Activated naive CD8-positive, alpha-beta T cell treated with anti-CD3 and anti-CD28 coated beads for 36 hours (primary cell): Measurements from ENCODE around the gene HMMR. TPM values are rescaled to one million over a fixed set of nuclear protein-coding genes. Genes with fewer than 3 reads are reported as not detected.
"Not testable (repeated sequence)": the region's sequence is repeated elsewhere in the genome, so short reads cannot be mapped to it uniquely, and the experiment has no call there.

ENCODE experiments used
- DNase-seq: peaks from one replicate; pipeline ENCODE4 v3.0.0; 2021
- H3K27ac Mint-ChIP-seq: one replicate; pipeline ENCODE4 v1.8.0; 2022; ENCODE audit warnings: mild to moderate bottlenecking, moderate library complexity, mixed read lengths
- H3K27me3 Mint-ChIP-seq: one replicate; pipeline ENCODE4 v1.8.0; 2022; ENCODE audit warnings: mild to moderate bottlenecking, mixed read lengths
- H3K36me3 Mint-ChIP-seq: one replicate; pipeline ENCODE4 v1.8.0; 2021; ENCODE audit warnings: mild to moderate bottlenecking, mixed read lengths
- H3K4me1 Mint-ChIP-seq: one replicate; pipeline ENCODE4 v1.8.0; 2021; ENCODE audit warnings: mixed read lengths
- H3K4me3 Mint-ChIP-seq: one replicate; pipeline ENCODE4 v1.8.0; 2022; ENCODE audit warnings: mild to moderate bottlenecking, moderate library complexity, mixed read lengths
- H3K9me3 Mint-ChIP-seq: one replicate; pipeline ENCODE4 v1.8.0; 2022; ENCODE audit warnings: mixed read lengths
- total RNA-seq, 2 experiments: library from RNA; stranded (reverse); gene quantifications; one replicate each; pipeline ENCODE4 v1.2.3, GENCODE V29; 2021

Gene HMMR, protein sequence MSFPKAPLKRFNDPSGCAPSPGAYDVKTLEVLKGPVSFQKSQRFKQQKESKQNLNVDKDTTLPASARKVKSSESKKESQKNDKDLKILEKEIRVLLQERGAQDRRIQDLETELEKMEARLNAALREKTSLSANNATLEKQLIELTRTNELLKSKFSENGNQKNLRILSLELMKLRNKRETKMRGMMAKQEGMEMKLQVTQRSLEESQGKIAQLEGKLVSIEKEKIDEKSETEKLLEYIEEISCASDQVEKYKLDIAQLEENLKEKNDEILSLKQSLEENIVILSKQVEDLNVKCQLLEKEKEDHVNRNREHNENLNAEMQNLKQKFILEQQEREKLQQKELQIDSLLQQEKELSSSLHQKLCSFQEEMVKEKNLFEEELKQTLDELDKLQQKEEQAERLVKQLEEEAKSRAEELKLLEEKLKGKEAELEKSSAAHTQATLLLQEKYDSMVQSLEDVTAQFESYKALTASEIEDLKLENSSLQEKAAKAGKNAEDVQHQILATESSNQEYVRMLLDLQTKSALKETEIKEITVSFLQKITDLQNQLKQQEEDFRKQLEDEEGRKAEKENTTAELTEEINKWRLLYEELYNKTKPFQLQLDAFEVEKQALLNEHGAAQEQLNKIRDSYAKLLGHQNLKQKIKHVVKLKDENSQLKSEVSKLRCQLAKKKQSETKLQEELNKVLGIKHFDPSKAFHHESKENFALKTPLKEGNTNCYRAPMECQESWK
- total RNA-seq: 10 to 100 TPM; 85.0 to 88.6 TPM

DNA sequence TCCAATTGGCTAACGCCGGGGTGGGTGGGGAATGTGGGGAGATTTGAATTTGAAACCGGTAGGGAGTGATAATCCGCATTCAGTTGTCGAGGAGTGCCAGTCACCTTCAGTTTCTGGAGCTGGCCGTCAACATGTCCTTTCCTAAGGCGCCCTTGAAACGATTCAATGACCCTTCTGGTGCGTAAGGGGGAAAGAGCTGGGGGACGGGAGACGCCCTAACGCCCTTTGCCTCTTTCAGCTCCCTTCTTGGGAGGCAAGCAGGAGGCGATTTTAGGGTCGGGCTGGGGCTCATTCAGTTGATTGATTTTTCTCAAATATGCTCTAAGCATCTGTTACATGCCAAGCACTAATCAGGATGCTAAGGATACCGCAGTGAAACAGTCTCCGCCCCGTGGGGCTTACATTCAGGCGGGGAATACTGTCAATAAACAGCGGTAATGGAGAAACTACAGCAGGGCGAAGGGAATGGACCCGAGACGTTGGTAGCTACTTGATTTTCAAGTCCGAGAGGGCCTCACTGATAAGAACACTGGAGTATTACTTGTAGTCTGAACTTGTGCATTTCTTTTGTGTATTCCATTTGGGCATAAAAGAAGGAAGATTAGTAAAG lies at the start of gene HMMR:
HMMR (plus strand) TSS at position 71 of the 610 bp plus-strand sequence; CDS start at position 132, 61 bp downstream.
- peaks cover 18% of the 10 kb centered on the region for H3K4me1 Mint-ChIP-seq
- H3K9me3 Mint-ChIP-seq: no peaks in the 10 kb centered on the region
- peak; percentile 11 for DNase-seq
- peaks cover 4% of the 10 kb centered on the region for H3K27me3 Mint-ChIP-seq
- H3K4me3 Mint-ChIP-seq: peak within 1 kb of the TSS; percentile 96
- H3K36me3 Mint-ChIP-seq: peaks cover 32% of the 10 kb centered on the region
- peak within 1 kb of the TSS; percentile 99 for H3K27ac Mint-ChIP-seq

DNA sequence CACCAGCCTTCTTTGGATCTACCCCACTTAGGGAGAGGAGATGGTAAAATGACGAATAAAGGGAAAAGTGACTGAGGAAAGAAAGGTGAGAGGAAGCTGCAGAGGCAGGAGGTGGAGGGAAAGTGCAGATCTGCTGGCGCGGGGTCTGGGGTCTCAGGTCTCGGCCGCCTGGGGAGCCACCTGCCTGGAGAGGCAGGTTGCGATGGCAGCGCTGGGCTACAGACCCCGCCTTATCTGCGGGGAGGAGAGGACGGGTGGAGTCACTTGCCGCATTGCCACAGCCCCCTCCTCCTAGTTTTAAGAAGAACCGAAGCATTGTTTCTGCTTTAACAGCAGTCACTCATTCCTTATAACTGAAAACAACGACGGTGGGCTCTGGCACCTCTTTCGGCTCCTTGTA lies 44.8 kb upstream of the HMMR start:
- peaks cover 31% of the 10 kb centered on the region for H3K27me3 Mint-ChIP-seq
- not testable (repeated sequence) for H3K4me1 Mint-ChIP-seq, H3K9me3 Mint-ChIP-seq, DNase-seq, H3K36me3 Mint-ChIP-seq, H3K27ac Mint-ChIP-seq, H3K4me3 Mint-ChIP-seq

DNA sequence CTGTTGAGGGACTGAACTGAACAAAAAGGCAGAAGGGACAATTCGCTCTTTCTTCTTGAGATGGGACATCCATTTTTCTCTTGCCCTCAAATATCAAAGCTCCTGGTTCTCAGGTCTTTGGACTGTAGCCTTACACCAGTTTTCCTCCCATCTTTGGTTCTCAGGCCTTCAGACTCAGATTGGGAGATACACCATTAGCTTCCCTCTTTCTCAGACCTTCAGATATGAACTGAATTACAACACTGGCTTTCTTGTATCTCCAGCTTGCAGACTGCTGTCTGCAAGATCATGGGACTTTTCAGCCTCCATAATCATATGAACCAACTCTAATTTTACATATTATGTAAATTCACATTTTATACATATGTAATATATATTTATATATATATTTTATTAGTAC lies 35.6 kb upstream of the HMMR start:
- no peak for DNase-seq
- Mint-ChIP-seq H3K9me3 (no peaks in the 10 kb centered on the region), H3K4me3 (no peak overlapping the region), H3K27me3 (peaks cover 8% of the 10 kb centered on the region), H3K36me3 (no peaks in the 10 kb centered on the region), H3K4me1 (peaks cover 6% of the 10 kb centered on the region), H3K27ac (no peak overlapping the region)

DNA sequence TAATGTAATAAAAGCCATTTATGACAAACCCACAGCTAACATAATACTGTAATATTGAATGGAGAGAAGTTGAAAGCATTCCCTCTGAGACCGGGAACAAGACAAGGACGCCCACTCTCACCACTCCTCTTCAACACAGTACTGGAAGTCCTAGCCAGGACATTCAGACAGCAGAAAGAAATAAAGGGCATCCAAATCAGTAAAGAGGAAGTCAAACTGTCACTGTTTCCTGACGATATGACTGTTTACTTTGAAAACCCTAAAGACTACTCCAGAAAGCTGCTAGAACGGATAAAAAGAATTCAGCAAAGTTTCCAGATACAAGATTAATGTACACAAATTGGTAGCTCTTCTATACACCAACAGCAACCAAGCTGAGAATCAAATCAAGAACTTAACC lies 34.3 kb upstream of the HMMR start:
- H3K36me3 Mint-ChIP-seq, H3K9me3 Mint-ChIP-seq, H3K27me3 Mint-ChIP-seq, H3K27ac Mint-ChIP-seq, DNase-seq, H3K4me1 Mint-ChIP-seq, H3K4me3 Mint-ChIP-seq: not testable (repeated sequence)

DNA sequence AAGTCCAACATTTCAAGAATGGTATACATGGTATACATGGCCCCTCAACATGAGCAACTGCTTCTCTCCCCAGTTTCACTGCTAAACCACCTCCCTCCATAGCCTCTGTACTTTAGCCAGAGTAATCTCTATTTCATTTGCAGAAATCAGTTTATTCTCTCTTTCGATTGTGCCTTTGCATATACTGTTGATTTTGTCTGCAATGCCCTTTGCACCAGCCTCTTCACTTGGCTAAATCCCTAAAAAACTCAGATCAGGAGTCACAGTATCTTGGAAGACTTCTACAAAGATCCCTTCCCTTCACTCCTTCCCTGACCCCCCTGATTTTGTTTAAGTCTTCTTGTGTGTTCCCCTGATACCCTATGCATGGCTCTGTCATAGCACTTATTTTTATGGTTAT lies 27.9 kb upstream of the HMMR start:
- Mint-ChIP-seq H3K27ac (no peak overlapping the region), H3K4me1 (peaks cover 18% of the 10 kb centered on the region), H3K4me3 (no peak overlapping the region), H3K9me3 (no peaks in the 10 kb centered on the region), H3K27me3 (no peaks in the 10 kb centered on the region), H3K36me3 (no peaks in the 10 kb centered on the region)
- DNase-seq: no peak

DNA sequence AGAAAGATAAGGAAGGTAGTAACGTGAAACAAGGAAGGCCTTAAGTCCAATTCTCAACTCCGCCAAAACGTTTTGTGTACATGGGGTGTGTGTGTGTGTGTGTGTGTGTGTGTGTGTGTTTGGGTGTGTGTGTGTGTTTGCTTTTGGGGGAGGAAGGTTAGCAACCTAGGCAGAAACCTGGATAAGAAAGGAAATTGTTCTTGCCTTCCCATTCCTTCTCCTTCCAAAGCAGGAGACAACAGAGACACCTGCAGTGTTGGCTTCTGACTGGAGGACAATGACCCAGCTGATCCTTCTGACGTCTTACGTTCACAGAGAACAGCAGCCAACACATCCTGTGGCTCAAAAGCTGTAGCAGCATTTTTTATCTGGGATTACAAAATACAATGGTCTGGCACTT lies 27.2 kb upstream of the HMMR start:
- Mint-ChIP-seq H3K36me3 (no peaks in the 10 kb centered on the region), H3K27ac (no peak overlapping the region), H3K27me3 (no peaks in the 10 kb centered on the region), H3K4me1 (peaks cover 21% of the 10 kb centered on the region), H3K4me3 (no peak overlapping the region), H3K9me3 (no peaks in the 10 kb centered on the region)
- no peak for DNase-seq

DNA sequence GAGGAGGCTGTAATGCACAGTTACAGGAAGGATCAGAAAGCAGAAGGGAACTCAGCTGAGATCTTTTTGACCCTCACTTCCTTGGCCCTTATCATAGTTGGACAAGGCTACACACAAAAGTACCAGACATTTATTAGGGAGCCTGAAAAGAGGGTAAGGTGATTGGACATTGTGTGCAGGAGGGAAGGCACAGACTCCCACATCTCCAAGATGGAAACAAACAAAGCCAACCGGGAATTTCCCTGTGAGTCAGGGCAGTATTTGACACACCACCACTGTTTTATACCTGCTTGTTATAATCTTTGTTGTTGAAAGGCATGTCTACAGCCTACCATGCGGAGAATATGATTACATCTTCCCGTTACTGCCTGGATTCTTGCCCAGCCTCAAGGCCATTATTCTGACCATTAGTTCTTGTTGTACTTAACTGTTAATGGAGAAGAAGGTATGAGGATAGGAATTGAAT lies 26.0 kb upstream of the HMMR start:
- H3K4me3 Mint-ChIP-seq: no peak overlapping the region
- peaks cover 8% of the 10 kb centered on the region for H3K36me3 Mint-ChIP-seq
- no peaks in the 10 kb centered on the region for H3K9me3 Mint-ChIP-seq
- H3K27ac Mint-ChIP-seq: no peak overlapping the region
- H3K27me3 Mint-ChIP-seq: no peaks in the 10 kb centered on the region
- DNase-seq: no peak
- peaks cover 31% of the 10 kb centered on the region for H3K4me1 Mint-ChIP-seq

DNA sequence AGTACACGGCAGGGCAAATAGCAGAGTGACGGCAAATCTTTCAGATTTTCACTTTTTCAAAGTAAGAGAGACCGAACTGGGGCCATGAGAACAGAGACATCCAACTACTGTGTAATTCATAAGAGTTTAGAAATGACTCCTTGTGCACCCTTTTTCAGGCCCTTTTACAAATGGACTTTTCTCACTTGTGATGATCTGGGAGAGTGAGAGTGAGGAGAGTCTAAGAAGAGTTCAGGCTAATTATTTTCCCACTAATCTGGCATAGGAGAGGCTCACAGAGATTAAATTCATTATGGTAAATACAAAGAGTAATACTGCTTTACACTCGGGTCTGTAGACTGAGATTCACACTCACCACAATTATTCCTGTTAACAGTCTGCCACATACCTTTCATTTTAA lies 23.9 kb upstream of the HMMR start:
- DNase-seq: no peak
- no peaks in the 10 kb centered on the region for H3K9me3 Mint-ChIP-seq
- H3K27ac Mint-ChIP-seq: peak overlapping the region; percentile 85
- no peaks in the 10 kb centered on the region for H3K27me3 Mint-ChIP-seq
- peaks cover 46% of the 10 kb centered on the region for H3K4me1 Mint-ChIP-seq
- H3K4me3 Mint-ChIP-seq: peak overlapping the region; percentile 87
- peaks cover 17% of the 10 kb centered on the region for H3K36me3 Mint-ChIP-seq

DNA sequence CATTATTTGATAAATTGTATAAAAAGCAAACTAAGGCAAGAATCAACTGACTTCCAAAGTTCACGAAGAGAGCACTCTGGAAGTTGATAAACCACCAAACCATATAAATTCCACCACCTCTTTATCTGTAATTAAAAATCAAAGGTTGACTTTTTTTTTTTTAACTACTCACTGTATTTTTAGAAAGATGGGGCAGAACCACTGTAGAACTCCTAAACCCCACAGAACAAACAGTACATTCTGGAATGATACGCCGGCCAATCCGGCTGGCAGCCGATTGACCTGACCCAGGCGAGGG lies 23.5 kb upstream of the HMMR start:
- peaks cover 46% of the 10 kb centered on the region for H3K4me1 Mint-ChIP-seq
- H3K36me3 Mint-ChIP-seq: peaks cover 18% of the 10 kb centered on the region

DNA sequence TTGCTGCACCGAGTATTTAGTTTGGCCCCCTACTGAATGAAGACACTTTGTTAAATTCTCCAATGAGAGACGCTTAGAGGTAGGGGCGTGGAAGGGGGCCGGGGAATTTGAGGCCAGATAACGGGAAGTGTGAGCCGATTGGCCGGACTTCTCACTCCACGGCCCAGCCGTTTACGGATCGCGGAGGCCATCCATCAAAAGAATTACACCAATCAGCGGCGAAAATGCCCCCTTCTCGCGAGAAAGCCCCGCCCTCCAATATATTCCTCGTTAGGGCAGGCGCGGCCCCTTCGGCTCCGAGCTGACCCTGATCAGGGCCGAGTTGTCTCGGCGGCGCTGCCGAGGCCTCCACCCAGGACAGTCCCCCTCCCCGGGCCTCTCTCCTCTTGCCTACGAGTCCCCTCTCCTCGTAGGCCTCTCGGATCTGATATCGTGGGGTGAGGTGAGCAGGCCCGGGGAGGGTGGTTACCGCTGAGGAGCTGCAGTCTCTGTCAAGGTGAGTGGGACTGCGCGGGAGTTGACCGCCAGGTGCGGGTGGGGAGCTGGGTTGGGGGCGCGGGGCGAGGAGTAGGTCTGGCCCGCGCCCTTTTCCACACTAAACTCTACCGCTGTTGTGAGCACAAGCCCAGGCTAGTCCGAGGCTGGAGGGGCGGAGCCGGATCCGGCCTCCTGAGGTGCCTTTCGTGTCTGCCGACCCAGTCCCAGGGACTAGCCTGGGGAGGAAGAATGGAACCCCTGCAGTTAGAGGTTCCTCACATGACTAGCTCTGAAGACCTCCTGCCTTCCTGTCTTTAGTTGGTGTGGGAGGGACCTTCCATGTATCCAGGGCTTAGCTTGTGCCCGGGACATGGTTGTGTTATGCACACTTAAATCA lies 22.9 kb upstream of the HMMR start, which contains the start of gene CCNG1:
CCNG1 (plus strand) TSS at position 287 of the 874 bp plus-strand sequence. CDS start 1,662 bp downstream, outside the sequence.
- peak; percentile 88 for DNase-seq
- H3K4me1 Mint-ChIP-seq: peaks cover 46% of the 10 kb centered on the region
- H3K27me3 Mint-ChIP-seq: no peaks in the 10 kb centered on the region
- H3K27ac Mint-ChIP-seq: peak within 1 kb of the TSS; percentile 85
- no peaks in the 10 kb centered on the region for H3K9me3 Mint-ChIP-seq
- peaks cover 24% of the 10 kb centered on the region for H3K36me3 Mint-ChIP-seq
- H3K4me3 Mint-ChIP-seq: peak within 1 kb of the TSS; percentile 87

More for the DNA sequence above, 23.5 kb upstream of the HMMR start:
- DNase-seq: no peak
- peak overlapping the region; percentile 87 for H3K4me3 Mint-ChIP-seq
- H3K27ac Mint-ChIP-seq: peak overlapping the region; percentile 85
- H3K27me3 Mint-ChIP-seq: no peaks in the 10 kb centered on the region
- H3K9me3 Mint-ChIP-seq: no peaks in the 10 kb centered on the region

DNA sequence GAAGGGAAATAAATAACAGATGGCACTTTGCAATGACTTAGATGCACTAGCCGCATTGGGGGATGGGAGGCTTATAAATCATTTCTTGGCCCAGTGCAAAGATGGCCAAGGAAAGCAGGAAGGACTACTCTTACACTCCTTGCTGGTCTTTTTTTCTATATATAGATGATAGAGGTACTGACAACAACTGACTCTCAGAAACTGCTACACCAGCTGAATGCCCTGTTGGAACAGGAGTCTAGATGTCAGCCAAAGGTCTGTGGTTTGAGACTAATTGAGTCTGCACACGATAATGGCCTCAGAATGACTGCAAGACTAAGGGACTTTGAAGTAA lies 21.4 kb upstream of the HMMR start:
- DNase-seq: no peak
- H3K4me3 Mint-ChIP-seq: peak overlapping the region; percentile 87
- peaks cover 24% of the 10 kb centered on the region for H3K36me3 Mint-ChIP-seq
- no peaks in the 10 kb centered on the region for H3K27me3 Mint-ChIP-seq
- no peak overlapping the region for H3K27ac Mint-ChIP-seq
- H3K4me1 Mint-ChIP-seq: peaks cover 46% of the 10 kb centered on the region
- H3K9me3 Mint-ChIP-seq: no peaks in the 10 kb centered on the region

DNA sequence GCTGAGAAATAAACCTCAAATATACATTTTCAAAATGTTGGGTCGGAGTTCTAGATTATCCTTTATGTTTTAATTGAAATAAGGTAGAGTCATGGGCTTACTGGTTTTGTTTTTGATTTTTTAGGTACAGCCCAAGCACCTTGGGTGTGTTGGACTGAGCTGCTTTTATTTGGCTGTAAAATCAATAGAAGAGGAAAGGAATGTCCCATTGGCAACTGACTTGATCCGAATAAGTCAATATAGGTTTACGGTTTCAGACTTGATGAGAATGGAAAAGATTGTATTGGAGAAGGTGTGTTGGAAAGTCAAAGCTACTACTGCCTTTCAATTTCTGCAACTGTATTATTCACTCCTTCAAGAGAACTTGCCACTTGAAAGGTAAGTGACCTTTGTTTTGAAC lies 19.5 kb upstream of the HMMR start:
- no peak overlapping the region for H3K4me3 Mint-ChIP-seq
- H3K36me3 Mint-ChIP-seq: peaks cover 26% of the 10 kb centered on the region
- H3K4me1 Mint-ChIP-seq: peaks cover 40% of the 10 kb centered on the region
- no peak for DNase-seq
- no peak overlapping the region for H3K27ac Mint-ChIP-seq
- H3K27me3 Mint-ChIP-seq: no peaks in the 10 kb centered on the region
- no peaks in the 10 kb centered on the region for H3K9me3 Mint-ChIP-seq

DNA sequence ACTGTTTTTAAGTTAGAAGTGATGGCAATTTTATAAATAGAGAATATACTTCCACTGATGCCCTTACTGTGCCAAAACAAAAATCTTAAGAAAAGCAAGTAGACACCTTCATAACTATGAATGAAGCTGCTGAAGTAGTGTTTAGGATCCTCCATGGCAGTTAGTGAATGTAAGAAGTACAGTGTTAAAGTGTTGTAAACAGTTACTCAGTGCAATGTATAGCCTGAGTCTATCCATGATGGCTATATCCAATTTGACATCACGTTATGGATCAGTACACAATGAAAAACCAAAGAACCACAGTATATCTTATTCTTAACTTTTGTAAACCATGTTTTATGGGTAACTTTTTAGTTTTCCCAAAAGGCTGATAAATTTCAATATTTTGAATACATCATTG lies 15.9 kb upstream of the HMMR start:
- H3K27me3 Mint-ChIP-seq: no peaks in the 10 kb centered on the region
- H3K36me3 Mint-ChIP-seq: peaks cover 45% of the 10 kb centered on the region
- H3K27ac Mint-ChIP-seq: no peak overlapping the region
- H3K4me1 Mint-ChIP-seq: peaks cover 23% of the 10 kb centered on the region
- no peak overlapping the region for H3K4me3 Mint-ChIP-seq
- DNase-seq: no peak
- H3K9me3 Mint-ChIP-seq: no peaks in the 10 kb centered on the region

DNA sequence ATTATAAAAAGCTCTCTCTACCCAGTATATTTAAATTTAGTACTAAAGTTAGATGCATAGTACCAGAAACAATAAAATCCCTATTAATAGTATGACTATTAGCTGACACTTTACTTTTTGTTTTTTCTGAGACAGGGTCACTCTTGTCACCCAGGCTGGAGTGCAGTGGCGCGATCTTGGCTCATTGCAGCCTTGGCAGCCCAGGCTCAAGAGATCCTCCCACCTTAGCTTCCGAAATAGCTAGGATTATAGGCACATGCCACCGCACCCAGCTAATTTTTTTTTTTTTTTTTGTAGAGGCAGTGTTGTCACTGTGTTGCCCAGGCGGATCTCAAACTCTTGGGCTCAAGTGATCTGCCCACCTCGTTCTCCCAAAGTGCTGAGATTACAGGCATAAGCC lies 15.1 kb upstream of the HMMR start:
- Mint-ChIP-seq H3K27me3 (no peaks in the 10 kb centered on the region), H3K36me3 (peaks cover 44% of the 10 kb centered on the region), H3K4me1 (peaks cover 16% of the 10 kb centered on the region), H3K9me3 (no peaks in the 10 kb centered on the region), H3K27ac (no peak overlapping the region), H3K4me3 (no peak overlapping the region)
- no peak for DNase-seq

DNA sequence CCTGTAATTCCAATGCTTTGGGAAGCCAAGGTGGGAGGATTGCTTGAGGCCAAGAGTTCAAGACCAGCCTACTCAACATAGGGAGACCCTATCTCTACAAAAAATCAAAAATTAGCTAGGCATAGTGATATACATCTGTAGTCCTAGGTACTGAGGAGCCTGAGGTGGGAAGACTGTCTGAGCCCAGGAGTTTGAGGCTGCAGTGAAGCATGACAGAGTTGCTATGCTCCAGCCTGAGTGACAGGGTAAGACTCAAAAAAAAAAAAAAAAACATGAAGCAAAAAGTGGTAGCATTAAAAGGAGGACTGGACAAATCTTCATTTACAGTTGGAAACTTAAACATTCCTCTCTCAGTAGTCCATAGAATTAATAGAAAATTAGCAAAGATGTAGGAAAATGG lies 13.2 kb upstream of the HMMR start:
- H3K27ac Mint-ChIP-seq: peak overlapping the region; percentile 75
- H3K27me3 Mint-ChIP-seq: no peaks in the 10 kb centered on the region
- H3K9me3 Mint-ChIP-seq: no peaks in the 10 kb centered on the region
- DNase-seq: no peak
- peaks cover 9% of the 10 kb centered on the region for H3K4me1 Mint-ChIP-seq
- H3K4me3 Mint-ChIP-seq: no peak overlapping the region
- H3K36me3 Mint-ChIP-seq: peaks cover 42% of the 10 kb centered on the region
